ENCODE data around the gene SGSH.

SGSH gene

DNA sequence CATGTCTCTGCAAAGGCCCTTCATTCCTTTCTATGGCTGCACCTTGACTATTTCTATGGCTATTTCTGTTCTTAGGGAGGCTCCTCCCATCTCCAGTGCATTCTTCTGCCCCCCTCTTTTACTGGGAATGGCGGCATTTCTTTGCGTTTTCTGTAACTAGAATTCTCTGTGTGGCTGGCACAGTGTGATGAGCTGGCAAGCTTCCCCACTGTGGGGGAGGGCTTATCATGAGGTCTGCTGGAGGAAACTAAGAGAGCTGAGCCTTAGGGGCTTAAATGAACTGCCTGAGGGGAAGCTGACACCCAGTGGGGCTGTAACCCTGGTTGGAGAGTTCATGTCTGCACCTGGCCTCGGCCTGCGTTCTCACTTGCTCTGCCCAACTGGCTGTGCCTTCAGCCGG is 51.8 kb downstream of the SGSH start:
- TF ChIP-seq, protein P1, sequence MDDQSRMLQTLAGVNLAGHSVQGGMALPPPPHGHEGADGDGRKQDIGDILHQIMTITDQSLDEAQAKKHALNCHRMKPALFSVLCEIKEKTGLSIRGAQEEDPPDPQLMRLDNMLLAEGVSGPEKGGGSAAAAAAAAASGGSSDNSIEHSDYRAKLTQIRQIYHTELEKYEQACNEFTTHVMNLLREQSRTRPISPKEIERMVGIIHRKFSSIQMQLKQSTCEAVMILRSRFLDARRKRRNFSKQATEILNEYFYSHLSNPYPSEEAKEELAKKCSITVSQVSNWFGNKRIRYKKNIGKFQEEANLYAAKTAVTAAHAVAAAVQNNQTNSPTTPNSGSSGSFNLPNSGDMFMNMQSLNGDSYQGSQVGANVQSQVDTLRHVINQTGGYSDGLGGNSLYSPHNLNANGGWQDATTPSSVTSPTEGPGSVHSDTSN (CRISPR knock-in tag; IDR thresholded peaks at IDR 0.05) = no peak
- TF ChIP-seq ZNF426 (tag by site-specific recombination; IDR thresholded peaks at IDR 0.05) (no peak), ZNF23 (tag by site-specific recombination; IDR thresholded peaks at IDR 0.05; ENCODE audit: borderline replicate concordance) (no peak), ZNF626 (tag by site-specific recombination; IDR thresholded peaks at IDR 0.05) (no peak), ZNF416 (tag by site-specific recombination; IDR thresholded peaks at IDR 0.05) (no peak), YY2 (tag by site-specific recombination; IDR thresholded peaks at IDR 0.05) (no peak), ZNF830 (tag by site-specific recombination; IDR thresholded peaks at IDR 0.05; ENCODE audit: low read depth) (no peak), ZNF510 (tag by site-specific recombination; IDR thresholded peaks at IDR 0.05; ENCODE audit: insufficient replicate concordance) (no peak), ZNF302 (tag by site-specific recombination; IDR thresholded peaks at IDR 0.05; ENCODE audit: low read depth) (no peak)
- TF ChIP-seq, protein P2, sequence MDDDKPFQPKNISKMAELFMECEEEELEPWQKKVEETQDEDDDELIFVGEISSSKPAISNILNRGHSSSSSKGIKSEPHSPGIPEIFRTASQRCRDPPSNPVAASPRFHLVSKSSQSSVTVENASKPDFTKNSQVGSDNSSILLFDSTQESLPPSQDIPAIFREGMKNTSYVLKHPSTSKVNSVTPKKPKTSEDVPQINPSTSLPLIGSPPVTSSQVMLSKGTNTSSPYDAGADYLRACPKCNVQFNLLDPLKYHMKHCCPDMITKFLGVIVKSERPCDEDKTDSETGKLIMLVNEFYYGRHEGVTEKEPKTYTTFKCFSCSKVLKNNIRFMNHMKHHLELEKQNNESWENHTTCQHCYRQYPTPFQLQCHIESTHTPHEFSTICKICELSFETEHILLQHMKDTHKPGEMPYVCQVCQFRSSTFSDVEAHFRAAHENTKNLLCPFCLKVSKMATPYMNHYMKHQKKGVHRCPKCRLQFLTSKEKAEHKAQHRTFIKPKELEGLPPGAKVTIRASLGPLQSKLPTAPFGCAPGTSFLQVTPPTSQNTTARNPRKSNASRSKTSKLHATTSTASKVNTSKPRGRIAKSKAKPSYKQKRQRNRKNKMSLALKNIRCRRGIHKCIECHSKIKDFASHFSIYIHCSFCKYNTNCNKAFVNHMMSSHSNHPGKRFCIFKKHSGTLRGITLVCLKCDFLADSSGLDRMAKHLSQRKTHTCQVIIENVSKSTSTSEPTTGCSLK (tag by site-specific recombination; IDR thresholded peaks at IDR 0.05) = no peak
- Histone ChIP-seq H3K9me3 (ENCODE audit: control insufficient read depth, insufficient read depth, low read depth, low read length) (no peaks in the 10 kb centered on the region), H3K4me3 (ENCODE audit: low read depth, low read length) (no peak overlapping the region), H3K4me1 (ENCODE audit: control insufficient read depth, insufficient read depth, low read length) (no peaks in the 10 kb centered on the region), H3K36me3 (ENCODE audit: control insufficient read depth in 2 of 2, insufficient read depth in 1 of 2, low read length in 2 of 2) (no peaks in the 10 kb centered on the region), H3K27ac (ENCODE audit: extremely low read depth, low read depth, low read length) (no peak overlapping the region)
- ChIA-PET CTCF (interaction anchor here (0.6 to 2.0 kb wide), 2 partner anchors 28 to 647 kb away, joined by 3 to 5 read pairs; no protein-coding TSS in a partner anchor), POLR2A (no interaction called here)

DNA sequence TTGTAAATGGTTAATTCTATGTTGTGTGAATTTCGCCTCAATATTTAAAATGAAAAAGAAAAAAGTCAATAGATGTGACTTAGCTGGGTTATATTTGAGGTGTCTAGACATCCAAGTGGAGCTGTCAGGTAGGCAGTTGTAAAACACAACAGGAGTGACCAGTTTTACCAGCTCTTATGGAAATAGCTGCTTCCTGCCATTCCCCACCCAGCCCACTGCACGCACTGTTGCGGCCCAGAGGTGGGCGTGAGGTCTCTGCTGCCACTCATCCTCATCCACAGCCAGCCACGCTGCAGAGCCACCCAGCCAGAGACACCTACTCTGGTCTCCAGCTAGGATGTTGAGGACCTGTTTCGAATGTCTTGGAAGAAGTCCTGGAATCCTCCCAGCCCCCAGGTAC is 53.7 kb downstream of the SGSH start:
- CTCF ChIA-PET = interaction anchor here (0.5 to 1.2 kb wide), 2 partner anchors 25 to 29 kb away, joined by 3 read pairs; no protein-coding TSS in a partner anchor

DNA sequence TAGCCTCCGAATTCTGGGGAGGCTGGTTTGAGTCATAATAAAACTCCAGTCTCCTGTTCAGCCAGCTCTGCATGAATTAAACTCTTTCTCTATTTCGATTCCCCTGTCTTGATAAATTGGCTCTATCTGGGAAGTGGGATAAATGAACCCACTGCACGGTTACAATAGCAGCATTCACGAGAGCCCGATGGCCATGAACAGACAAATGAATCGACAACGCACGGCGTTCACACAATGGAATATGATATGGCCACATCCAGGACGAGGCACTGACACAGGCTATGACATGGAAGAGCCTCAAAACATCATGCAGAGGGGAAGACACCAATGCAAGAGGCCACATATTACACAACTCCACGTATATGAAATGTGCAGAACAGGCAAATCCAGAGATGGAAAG is 55.9 kb downstream of the SGSH start:
- Histone ChIP-seq H3K4me1 (ENCODE audit: control insufficient read depth, insufficient read depth, low read length) (peaks cover 4% of the 10 kb centered on the region; the same call in 1 of the 2 replicates), H3K9me3 (ENCODE audit: control insufficient read depth, insufficient read depth, low read depth, low read length) (no peaks in the 10 kb centered on the region), H3K27ac (ENCODE audit: extremely low read depth, low read depth, low read length) (no peak overlapping the region), H3K36me3 (ENCODE audit: control insufficient read depth in 2 of 2, insufficient read depth in 1 of 2, low read length in 2 of 2) (no peaks in the 10 kb centered on the region), H3K4me3 (ENCODE audit: low read depth, low read length) (no peak overlapping the region)
- CTCF ChIA-PET = no interaction called here
- no peak for TF ChIP-seq ZNF621 (tag by site-specific recombination; IDR thresholded peaks at IDR 0.05)
- no peak for TF ChIP-seq KLF7 (tag by site-specific recombination; IDR thresholded peaks at IDR 0.05; ENCODE audit: borderline replicate concordance)
- TF ChIP-seq ZBTB17 (tag by site-specific recombination; IDR thresholded peaks at IDR 0.05) = no peak
- POLR2A ChIA-PET = interaction anchor here (0.6 to 1.4 kb wide), 3 partner anchors 24 to 63 kb away, joined by 3 to 5 read pairs (median 3); partner anchors contain the start of gene GAA

More for the DNA sequence above, 53.7 kb downstream of the SGSH start:
- POLR2A ChIA-PET = interaction anchor here (0.7 kb wide), 1 partner anchor 9 kb away, joined by 3 read pairs; no protein-coding TSS in a partner anchor
- Histone ChIP-seq H3K4me3 (ENCODE audit: low read depth, low read length) (no peak overlapping the region), H3K4me1 (ENCODE audit: control insufficient read depth, insufficient read depth, low read length) (peaks cover 2% of the 10 kb centered on the region; the same call in 1 of the 2 replicates), H3K36me3 (ENCODE audit: control insufficient read depth in 2 of 2, insufficient read depth in 1 of 2, low read length in 2 of 2) (no peaks in the 10 kb centered on the region), H3K27ac (ENCODE audit: extremely low read depth, low read depth, low read length) (no peak overlapping the region), H3K9me3 (ENCODE audit: control insufficient read depth, insufficient read depth, low read depth, low read length) (no peaks in the 10 kb centered on the region)
- TF ChIP-seq EGR2 (tag by site-specific recombination; IDR thresholded peaks at IDR 0.05; ENCODE audit: low read depth) = peak; percentile 27; the same call in 1 of the 2 replicates
- TF ChIP-seq ZNF549 (tag by site-specific recombination; IDR thresholded peaks at IDR 0.05) = no peak

All from HEK293 (cell line).